Gastroesophageal sphincter (tissue), 4 donors: Measurements from ENCODE around the gene ID3. TPM values are rescaled to one million over a fixed set of nuclear protein-coding genes. Genes with fewer than 3 reads are reported as not detected.

Experiments used
- ATAC-seq: fragments of 150-250 bp; one replicate; pipeline ENCODE4 v1.9.1; 2016; ENCODE audit warnings: mild to moderate bottlenecking, moderate library complexity
- H3K27ac ChIP-seq, 4 donors: fragments of 200-600 bp; sonication (generic) in 3 of 4; 1 replicate in 3 of 4; 2 replicates in 1 of 4; pipeline ENCODE4 v1.5.1; 2016 to 2019
- H3K27me3 ChIP-seq: fragments of 200-600 bp; sonication (generic); one replicate; pipeline ENCODE4 v1.5.1; 2019
- H3K36me3 ChIP-seq, 2 donors: fragments of 200-600 bp; sonication (generic); one replicate each; pipeline ENCODE4 v1.5.1; 2019; ENCODE audit warnings: control low read depth in 1 of 2
- H3K4me1 ChIP-seq, 3 donors: fragments of 200-600 bp; sonication (generic); 1 replicate in 2 of 3; 2 replicates in 1 of 3; pipeline ENCODE4 v1.5.1; 2016 to 2019; ENCODE audit warnings: control low read depth in 2 of 3
- H3K4me3 ChIP-seq, 2 donors: fragments of 200-600 bp; sonication (generic); one replicate each; pipeline ENCODE4 v1.5.1; 2019; ENCODE audit warnings: mild to moderate bottlenecking in 1 of 2, moderate library complexity in 1 of 2
- H3K9me3 ChIP-seq, 3 donors: fragments of 200-600 bp; sonication (generic); one replicate each; pipeline ENCODE4 v1.5.1; 2017 to 2019; ENCODE audit warnings: control low read depth in 2 of 3
- CTCF ChIP-seq, 4 experiments: fragments of 200-600 bp in 2 of 4; fragments of 450-650 bp in 2 of 4; sonication (generic) in 1 of 4; IDR thresholded peaks; one replicate each; pipeline ENCODE4 v1.5.1; 2017 to 2019; ENCODE audit warnings: antibody characterized with exemption in 4 of 4, mild to moderate bottlenecking in 2 of 4, moderate library complexity in 2 of 4
- EP300 ChIP-seq: sonication (generic); formaldehyde crosslinking; IDR thresholded peaks from one replicate; pipeline ENCODE4 v1.6.1; 2017; ENCODE audit warnings: antibody characterized with exemption, mild to moderate bottlenecking
- POLR2A ChIP-seq, 2 donors: fragments of 450-650 bp; IDR thresholded peaks; one replicate each; pipeline ENCODE4 v1.6.1; 2017; ENCODE audit warnings: antibody characterized with exemption in 2 of 2, mild to moderate bottlenecking in 2 of 2, moderate library complexity in 1 of 2
- POLR2AphosphoS5 ChIP-seq: sonication (generic); formaldehyde crosslinking; IDR thresholded peaks from one replicate; pipeline ENCODE4 v1.6.1; 2017; ENCODE audit warnings: antibody characterized with exemption
- WGBS, 2 donors: methylation state at CpG; one replicate each; pipeline ENCODE4 v1.1.5; 2018; ENCODE audit warnings: low coverage in 1 of 2; 5-methylcytosine and 5-hydroxymethylcytosine counted together
- total RNA-seq, 4 donors: library from RNA; depleted of rRNA; stranded (reverse); fragments of >200 nt; gene quantifications; one replicate each; pipeline ENCODE4 v1.1.0, GENCODE V29; 2016

ID3 gene
- total RNA-seq: 100 to 1,000 TPM; 144 to 270 (median 221) TPM

- TF ChIP-seq POLR2A (IDR thresholded peaks at IDR 0.05): peak; percentile 98
- peak; percentile 98 for TF ChIP-seq POLR2AphosphoS5
- no peak for TF ChIP-seq CTCF (IDR thresholded peaks at IDR 0.05)
- Histone ChIP-seq H3K27ac (peak within 1 kb of the TSS; percentile 94 to 98 (median 97)), H3K4me1 (peaks cover 18 to 85% (median 37%) of the 10 kb centered on the region in 3 donors), H3K27me3 (no peaks in the 10 kb centered on the region), H3K4me3 (peak within 1 kb of the TSS; percentile 72 to 88), H3K9me3 (no peaks in the 10 kb centered on the region), H3K36me3 (peaks cover 0 to 11% of the 10 kb centered on the region in 2 donors)
- WGBS, 2 donors: 0% methylated on average over 11 to 16 of the region's 57 CpGs
- ATAC-seq: peak; percentile 72
Measured at GRCh38 chr1:23559136-23559984, at the start of gene ID3. Gene ID3 (minus strand): TSS chr1:23559501. CDS start chr1:23559426, 75 bp downstream.

- Histone ChIP-seq H3K4me1 (no peaks in the 10 kb centered on the region), H3K27me3 (no peaks in the 10 kb centered on the region), H3K4me3 (no peak overlapping the region), H3K27ac (no peak overlapping the region), H3K9me3 (no peaks in the 10 kb centered on the region), H3K36me3 (no peaks in the 10 kb centered on the region)
- WGBS, 2 donors: 71 to 83% methylated on average over 4 of the region's 4 CpGs
- no peak for TF ChIP-seq CTCF (IDR thresholded peaks at IDR 0.05)
- no peak for TF ChIP-seq EP300
- no peak for TF ChIP-seq POLR2A (IDR thresholded peaks at IDR 0.05)
- TF ChIP-seq POLR2AphosphoS5: no peak
- no peak for ATAC-seq
Measured at GRCh38 chr1:23607944-23608343, 48.6 kb upstream of the ID3 start.

GRCh38 chr1:23601968-23602876 lies 42.9 kb upstream of the ID3 start:
- no peaks in the 10 kb centered on the region for H3K36me3 ChIP-seq
- H3K9me3 ChIP-seq: no peaks in the 10 kb centered on the region
- 68 to 87% methylated on average over 3 to 9 of the region's 10 CpGs for WGBS, 2 donors
- no peak overlapping the region for H3K4me3 ChIP-seq
- no peaks in the 10 kb centered on the region for H3K27me3 ChIP-seq
- TF ChIP-seq POLR2A (IDR thresholded peaks at IDR 0.05) (no peak), CTCF (IDR thresholded peaks at IDR 0.05) (no peak), EP300 (no peak), POLR2AphosphoS5 (no peak)
- no peak overlapping the region for H3K27ac ChIP-seq
- H3K4me1 ChIP-seq: no peaks in the 10 kb centered on the region
- no peak for ATAC-seq

GRCh38 chr1:23601135-23601967 lies 42.0 kb upstream of the ID3 start:
- Histone ChIP-seq H3K4me3 (no peak overlapping the region), H3K27ac (no peak overlapping the region), H3K9me3 (no peaks in the 10 kb centered on the region), H3K4me1 (no peaks in the 10 kb centered on the region), H3K27me3 (no peaks in the 10 kb centered on the region), H3K36me3 (no peaks in the 10 kb centered on the region)
- TF ChIP-seq EP300: no peak
- TF ChIP-seq POLR2AphosphoS5: no peak
- TF ChIP-seq CTCF (IDR thresholded peaks at IDR 0.05): no peak
- 77 to 90% methylated on average over 9 to 10 of the region's 11 CpGs for WGBS, 2 donors
- ATAC-seq: no peak
